T-cell (primary cell): ENCODE measurements around the gene IVD. TPM values are rescaled to one million over a fixed set of nuclear protein-coding genes. Genes with fewer than 3 reads are reported as not detected.
A peak's percentile ranks its signal among the peaks of the same experiment; 100 is the strongest.

Experiments used
- ATAC-seq, 4 experiments: fragments of 200-7000 bp in 3 of 4; fragments of 150-1000 bp in 1 of 4; cut with Tn5 transposase; replicated peaks in 1 of 4; 1 replicate in 3 of 4; 2 replicates in 1 of 4; pipeline ENCODE4 v1.10.0; 2021; ENCODE audit warnings: moderate library complexity in 3 of 4, mild to moderate bottlenecking in 2 of 4, moderate number of reproducible peaks in 1 of 4
- CTCF ChIA-PET, 2 donors: fragments of 300-600 bp; sonication (Branson Sonifier 250); formaldehyde crosslinking; loops; one replicate each; lab custom pipeline; 2022; ENCODE audit warnings: antibody characterized with exemption in 2 of 2; lab: Charles Lee
- POLR2A ChIA-PET, 2 donors: fragments of 300-600 bp; sonication (Branson Sonifier 250); formaldehyde crosslinking; loops; one replicate each; lab custom pipeline; 2022; ENCODE audit warnings: antibody characterized with exemption in 2 of 2; lab: Charles Lee
- DNase-seq, 35 experiments: peaks; one replicate each; pipeline versions ENCODE4 v3.0.0 to v3.0.0-alpha.2; 2013 to 2023
- H3K27ac ChIP-seq: one replicate; pipeline ENCODE4 v1.5.1; 2013; ENCODE audit warnings: low read length
- H3K27me3 ChIP-seq, 2 experiments: replicated peaks in 1 of 2; 1 replicate in 1 of 2; 2 replicates in 1 of 2; pipeline versions ENCODE4 v1.6.1 to v1.7.0; 2013; ENCODE audit warnings: low read length in 1 of 2, mixed read lengths in 1 of 2; ENCODE audit not compliant: control insufficient read depth in 2 of 2, insufficient read depth in 2 of 2; ENCODE audit errors: extremely low read depth in 1 of 2
- H3K36me3 ChIP-seq, 2 donors: 1 replicate in 1 of 2; 2 replicates in 1 of 2; pipeline versions ENCODE4 v1.6.1 to v1.7.0; 2013; ENCODE audit warnings: low read length in 1 of 2; ENCODE audit not compliant: control insufficient read depth in 2 of 2, insufficient read depth in 1 of 2; ENCODE audit errors: extremely low read depth in 1 of 2
- H3K4me1 ChIP-seq, 2 experiments: 1 replicate in 1 of 2; 2 replicates in 1 of 2; pipeline versions ENCODE4 v1.6.1 to v1.7.0; 2013; ENCODE audit warnings: low read length in 2 of 2, mixed read lengths in 1 of 2; ENCODE audit not compliant: insufficient read depth in 2 of 2, control insufficient read depth in 1 of 2; ENCODE audit errors: extremely low read depth in 1 of 2
- H3K4me3 ChIP-seq, 2 donors: 1 replicate in 1 of 2; 2 replicates in 1 of 2; pipeline versions ENCODE4 v1.5.1 to v1.7.0; 2013; ENCODE audit warnings: mild to moderate bottlenecking in 2 of 2, low read length in 1 of 2, moderate library complexity in 1 of 2; ENCODE audit not compliant: control insufficient read depth in 1 of 2; ENCODE audit errors: extremely low read depth in 1 of 2
- H3K9me3 ChIP-seq: 2 replicates; pipeline ENCODE4 v1.7.0; 2013
- H3K27ac Mint-ChIP-seq, 2 donors: one replicate each; pipeline ENCODE4 v1.8.0; 2020 to 2021; ENCODE audit warnings: mild to moderate bottlenecking in 2 of 2, mixed read lengths in 2 of 2
- H3K27me3 Mint-ChIP-seq, 2 donors: one replicate each; pipeline ENCODE4 v1.8.0; 2021 to 2022; ENCODE audit warnings: mixed read lengths in 2 of 2
- H3K36me3 Mint-ChIP-seq: one replicate; pipeline ENCODE4 v1.8.0; 2021; ENCODE audit warnings: mixed read lengths
- H3K4me1 Mint-ChIP-seq, 3 donors: one replicate each; pipeline ENCODE4 v1.8.0; 2020 to 2022; ENCODE audit warnings: mixed read lengths in 3 of 3, mild to moderate bottlenecking in 1 of 3
- H3K4me3 Mint-ChIP-seq, 3 donors: one replicate each; pipeline ENCODE4 v1.8.0; 2020 to 2022; ENCODE audit warnings: mild to moderate bottlenecking in 3 of 3, mixed read lengths in 3 of 3, moderate library complexity in 3 of 3
- H3K9me3 Mint-ChIP-seq, 3 donors: one replicate each; pipeline ENCODE4 v1.8.0; 2020 to 2022; ENCODE audit warnings: mixed read lengths in 3 of 3
- WGBS: methylation state at CpG from one replicate; pipeline ENCODE4 v1.1.5; 2013; ENCODE audit warnings: missing lambda C conversion rate; ENCODE audit not compliant: insufficient coverage; 5-methylcytosine and 5-hydroxymethylcytosine counted together
- total RNA-seq, 35 experiments: library from RNA in 6 of 35; stranded (reverse) in 6 of 35; fragments of 120-200 nt in 1 of 35; gene quantifications; one replicate each; pipeline versions ENCODE4 v1.2.1 to v1.2.4 and lab custom pipeline; 2013 to 2026

IVD gene
- total RNA-seq, 5 donors from 2014 or later (not counting 1 experiment from before 2014, with no cell fraction given): 52.3 to 89.8 (median 81.4) TPM

- peaks cover 30 to 41% (median 33%) of the 10 kb centered on the region in 3 donors for H3K4me1 Mint-ChIP-seq
- Histone ChIP-seq H3K36me3 (no peaks in the 10 kb centered on the region), H3K4me3 (peak overlapping the region in 1 of 2 donors; percentile 55), H3K4me1 (peaks cover 10 to 41% of the 10 kb centered on the region in 2 experiments), H3K9me3 (no peaks in the 10 kb centered on the region), H3K27ac (no peak overlapping the region), H3K27me3 (peaks cover 0 to 52% of the 10 kb centered on the region in 2 experiments)
- no peaks in the 10 kb centered on the region for H3K9me3 Mint-ChIP-seq
- no peaks in the 10 kb centered on the region for H3K36me3 Mint-ChIP-seq
- no peak overlapping the region for H3K27ac Mint-ChIP-seq
- CTCF ChIA-PET: interaction anchor here in 1 of 2 donors (0.5 to 0.6 kb wide), 5 partner anchors 10 to 244 kb away, joined by 3 to 5 read pairs (median 4); no protein-coding TSS in a partner anchor
- ATAC-seq (no peak), DNase-seq (no peak)
- POLR2A ChIA-PET: interaction anchor here (0.6 kb wide), 2 partner anchors 87 to 106 kb away, joined by 3 read pairs; no protein-coding TSS in a partner anchor
- WGBS: 55% methylated on average over 16 of the region's 20 CpGs
- H3K4me3 Mint-ChIP-seq: peak overlapping the region; percentile 60 to 67 (median 60)
- peaks cover 18 to 32% of the 10 kb centered on the region in 2 donors for H3K27me3 Mint-ChIP-seq
Observed at GRCh38 chr15:40435023-40435709, 29.6 kb downstream of the IVD start.

DNA sequence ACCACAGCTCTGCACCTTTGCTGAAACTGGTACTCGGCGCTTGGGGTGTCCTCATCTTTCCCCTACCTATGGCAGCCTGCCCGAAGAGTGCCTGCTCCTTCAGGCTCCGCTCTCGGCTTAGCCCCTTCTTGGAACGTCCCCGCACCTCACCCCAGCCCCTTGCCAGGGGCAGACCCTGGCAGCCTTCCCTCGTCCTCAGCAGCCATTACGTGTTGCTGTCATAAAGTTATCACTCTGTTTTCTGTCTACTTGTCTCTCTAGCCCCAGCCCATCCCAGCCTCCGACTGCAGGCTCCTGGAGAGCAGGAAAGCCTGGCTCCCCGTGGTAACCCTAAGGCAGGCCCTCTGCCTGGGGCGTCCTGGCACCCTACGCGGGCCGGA lies 30.1 kb downstream of the IVD start:
- Histone ChIP-seq H3K4me1 (peaks cover 10 to 44% of the 10 kb centered on the region in 2 experiments), H3K9me3 (no peaks in the 10 kb centered on the region), H3K4me3 (peak overlapping the region; percentile 12 to 55), H3K36me3 (no peaks in the 10 kb centered on the region), H3K27me3 (peaks cover 0 to 56% of the 10 kb centered on the region in 2 experiments), H3K27ac (no peak overlapping the region)
- peaks cover 31 to 42% (median 35%) of the 10 kb centered on the region in 3 donors for H3K4me1 Mint-ChIP-seq
- no peak for DNase-seq
- H3K9me3 Mint-ChIP-seq: no peaks in the 10 kb centered on the region
- peak in 1 of 4 experiments; percentile 20 for ATAC-seq
- POLR2A ChIA-PET: interaction anchor here in 1 of 2 donors (0.6 kb wide), 1 partner anchor 107 kb away, joined by 3 read pairs; no protein-coding TSS in a partner anchor
- H3K4me3 Mint-ChIP-seq: peak overlapping the region; percentile 60 to 67 (median 60)
- CTCF ChIA-PET: interaction anchor here in 1 of 2 donors (0.5 to 0.6 kb wide), 3 partner anchors 19 to 244 kb away, joined by 4 to 5 read pairs (median 4); no protein-coding TSS in a partner anchor
- 18% methylated on average over 15 of the region's 15 CpGs for WGBS
- H3K27ac Mint-ChIP-seq: no peak overlapping the region
- H3K27me3 Mint-ChIP-seq: peaks cover 18 to 32% of the 10 kb centered on the region in 2 donors
- H3K36me3 Mint-ChIP-seq: no peaks in the 10 kb centered on the region

DNA sequence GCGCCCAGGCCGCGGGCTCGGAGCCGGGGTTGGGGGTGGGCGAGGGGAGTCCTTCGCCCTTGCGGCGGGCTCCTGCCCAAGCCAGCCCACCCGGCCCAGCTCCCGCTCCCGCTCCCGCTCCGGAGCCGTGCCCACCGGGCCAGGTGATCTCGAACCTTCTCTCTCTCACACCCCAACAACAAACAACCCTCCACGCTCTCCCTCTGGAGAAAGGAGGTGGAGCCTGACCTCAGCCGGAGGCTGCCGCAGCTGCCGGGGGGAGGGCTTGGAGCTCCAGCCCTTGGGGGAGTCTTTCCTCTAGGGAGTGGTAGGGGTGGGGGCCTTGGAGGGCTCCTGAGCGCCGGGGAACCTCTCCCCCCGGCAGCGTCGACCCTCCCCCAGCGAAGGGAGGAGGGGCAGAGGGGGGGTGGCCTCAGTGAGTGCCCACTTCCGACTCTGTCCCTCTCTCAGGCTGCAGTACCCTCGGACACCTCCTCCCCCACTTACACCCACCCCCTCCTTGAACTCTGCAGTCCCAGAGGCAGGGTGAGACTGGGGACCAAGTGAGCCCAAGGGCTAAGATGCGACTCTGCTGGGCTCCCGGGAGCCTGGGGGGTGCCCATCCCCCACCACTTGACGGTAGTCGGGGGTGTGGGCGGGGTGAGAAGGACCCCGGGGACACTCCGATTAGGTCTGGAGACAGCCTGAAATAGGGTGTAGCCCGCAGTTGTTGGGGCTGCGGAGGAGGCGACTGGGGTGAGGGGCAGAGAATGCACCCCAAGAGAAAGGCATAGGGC lies 30.7 kb downstream of the IVD start:
- ATAC-seq (no peak), DNase-seq (peak in 1 of 35 experiments; percentile 34)
- H3K27ac Mint-ChIP-seq: no peak overlapping the region
- Histone ChIP-seq H3K4me1 (peaks cover 10 to 44% of the 10 kb centered on the region in 2 experiments), H3K4me3 (peak overlapping the region; percentile 47 to 55), H3K27ac (no peak overlapping the region), H3K27me3 (peaks cover 0 to 56% of the 10 kb centered on the region in 2 experiments), H3K36me3 (no peaks in the 10 kb centered on the region), H3K9me3 (no peaks in the 10 kb centered on the region)
- WGBS: under 1% methylated on average over 11 of the region's 39 CpGs
- POLR2A ChIA-PET: interaction anchor here in 1 of 2 donors (0.5 kb wide), 1 partner anchor 20 kb away, joined by 3 read pairs; no protein-coding TSS in a partner anchor
- H3K27me3 Mint-ChIP-seq: peaks cover 18 to 32% of the 10 kb centered on the region in 2 donors
- CTCF ChIA-PET: interaction anchor here in 1 of 2 donors (0.6 kb wide), 1 partner anchor 213 kb away, joined by 5 read pairs; no protein-coding TSS in a partner anchor
- peak overlapping the region; percentile 66 to 67 (median 67) for H3K4me3 Mint-ChIP-seq
- H3K36me3 Mint-ChIP-seq: no peaks in the 10 kb centered on the region
- peaks cover 31 to 42% (median 35%) of the 10 kb centered on the region in 3 donors for H3K4me1 Mint-ChIP-seq
- no peaks in the 10 kb centered on the region for H3K9me3 Mint-ChIP-seq

DNA sequence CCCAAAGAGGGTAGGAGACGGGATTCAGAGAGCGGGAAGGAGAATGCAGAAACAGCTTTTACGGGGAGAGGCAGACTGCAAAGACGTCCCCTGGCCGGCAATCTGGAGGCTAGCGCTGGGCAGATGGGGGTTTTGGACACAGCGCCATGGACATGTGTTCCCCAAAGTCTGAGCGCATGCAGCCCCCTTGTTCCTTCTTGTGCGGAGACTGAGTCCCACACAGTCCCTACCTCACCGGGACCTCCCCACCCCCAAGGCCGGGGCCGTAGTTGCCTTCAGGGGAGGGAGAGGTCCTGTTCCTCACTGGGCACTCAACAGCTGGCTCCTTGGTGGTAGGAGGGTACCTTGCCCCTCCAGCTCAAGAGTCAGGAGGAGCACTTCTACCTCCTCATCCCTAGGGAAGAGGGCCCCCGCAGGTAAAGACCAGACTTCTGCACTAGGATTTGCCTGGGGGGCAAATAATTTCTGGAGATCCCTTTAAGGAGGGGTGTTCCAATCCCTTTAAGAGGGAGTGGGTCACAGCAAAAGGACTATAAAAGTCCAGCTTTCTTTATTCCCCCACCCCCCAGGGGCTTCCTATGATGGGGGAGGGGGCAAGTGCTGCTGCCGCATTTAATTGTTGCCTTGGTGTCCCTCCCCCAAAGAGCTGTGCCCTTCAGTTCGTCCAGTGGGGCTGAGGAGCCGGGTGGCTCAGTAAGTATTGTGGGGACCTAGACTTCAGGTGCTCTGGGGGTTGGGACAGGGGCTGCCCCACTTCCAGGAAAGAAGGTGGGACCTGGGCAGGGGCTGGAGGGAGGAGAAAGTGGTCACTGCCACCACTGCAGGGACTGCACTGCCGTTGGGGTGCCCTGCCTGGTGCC lies 31.5 kb downstream of the IVD start:
- no peak for ATAC-seq
- H3K9me3 Mint-ChIP-seq: no peaks in the 10 kb centered on the region
- H3K27me3 Mint-ChIP-seq: peaks cover 18 to 32% of the 10 kb centered on the region in 2 donors
- H3K27ac Mint-ChIP-seq: no peak overlapping the region
- Histone ChIP-seq H3K36me3 (no peaks in the 10 kb centered on the region), H3K4me3 (peak overlapping the region; percentile 47 to 55), H3K27ac (no peak overlapping the region), H3K27me3 (peaks cover 0 to 56% of the 10 kb centered on the region in 2 experiments), H3K9me3 (no peaks in the 10 kb centered on the region), H3K4me1 (peaks cover 10 to 44% of the 10 kb centered on the region in 2 experiments)
- H3K4me1 Mint-ChIP-seq: peaks cover 31 to 42% (median 35%) of the 10 kb centered on the region in 3 donors
- H3K4me3 Mint-ChIP-seq: peak overlapping the region; percentile 66 to 67 (median 67)
- ChIA-PET POLR2A (interaction anchor here in 1 of 2 donors (0.5 kb wide), 1 partner anchor 20 kb away, joined by 3 read pairs; no protein-coding TSS in a partner anchor), CTCF (no interaction called here)
- no peaks in the 10 kb centered on the region for H3K36me3 Mint-ChIP-seq
- WGBS: 27% methylated on average over 8 of the region's 17 CpGs
- no peak for DNase-seq

DNA sequence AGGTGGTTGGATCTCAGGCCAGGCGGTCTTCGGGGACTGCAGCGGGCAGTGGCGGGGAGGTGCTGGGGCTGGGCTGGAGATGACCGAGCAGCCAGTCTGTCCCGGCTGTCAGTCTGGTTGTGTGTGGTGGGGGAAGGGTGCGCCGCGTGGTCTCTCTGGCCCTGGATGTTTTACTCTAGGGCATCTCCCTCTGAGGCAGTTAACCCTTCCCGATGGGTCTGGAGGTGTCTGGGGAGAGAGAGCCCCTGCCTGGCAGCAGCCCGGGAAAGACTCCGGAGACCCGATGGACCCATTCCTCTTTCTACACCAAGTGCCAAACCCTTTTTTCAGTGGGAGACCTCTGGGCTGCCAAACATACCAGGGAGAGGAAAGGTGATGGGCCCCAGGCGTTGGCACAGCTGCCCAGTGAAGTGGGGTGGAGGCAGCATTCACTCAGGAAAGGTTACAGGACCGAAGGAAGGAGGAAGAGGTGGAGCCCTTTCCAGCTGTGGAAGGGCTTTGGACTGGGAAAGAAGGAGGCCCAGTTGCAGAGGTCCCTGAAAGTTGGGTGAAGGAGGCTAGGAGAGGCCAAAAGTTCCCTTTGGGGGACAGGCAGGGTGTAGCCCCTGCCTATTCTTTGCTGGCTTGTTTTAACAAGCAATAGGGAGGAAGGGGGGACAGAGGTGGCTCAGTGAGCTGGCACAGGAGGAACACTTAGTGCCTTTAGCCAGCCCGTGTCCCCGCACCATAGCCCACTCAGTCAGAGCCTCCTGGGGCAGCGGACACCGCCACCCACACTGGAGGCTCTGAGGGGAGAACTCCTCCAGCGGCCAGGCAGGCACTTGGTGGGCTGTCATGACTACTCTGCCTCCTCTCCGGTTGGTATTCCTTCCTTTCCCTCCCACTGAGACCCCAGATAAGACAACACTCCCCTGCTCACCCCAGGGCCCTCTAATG lies 32.4 kb downstream of the IVD start:
- Mint-ChIP-seq H3K4me1 (peaks cover 39 to 50% (median 43%) of the 10 kb centered on the region in 3 donors), H3K36me3 (no peaks in the 10 kb centered on the region), H3K27ac (no peak overlapping the region), H3K4me3 (peak overlapping the region; percentile 25 to 67 (median 34)), H3K27me3 (peaks cover 18 to 32% of the 10 kb centered on the region in 2 donors), H3K9me3 (no peaks in the 10 kb centered on the region)
- ChIA-PET CTCF (no interaction called here), POLR2A (no interaction called here)
- WGBS: 62% methylated on average over 6 of the region's 21 CpGs
- DNase-seq (no peak), ATAC-seq (no peak)
- H3K4me3 ChIP-seq: no peak overlapping the region
- peaks cover 0 to 56% of the 10 kb centered on the region in 2 experiments for H3K27me3 ChIP-seq
- H3K9me3 ChIP-seq: no peaks in the 10 kb centered on the region
- H3K36me3 ChIP-seq: no peaks in the 10 kb centered on the region
- no peak overlapping the region for H3K27ac ChIP-seq
- peaks cover 12 to 52% of the 10 kb centered on the region in 2 experiments for H3K4me1 ChIP-seq
